Raji (cell line): ENCODE results near the gene LAMB4.

Source experiments
- POLR2A ChIP-seq: IDR thresholded peaks from 2 replicates; pipeline ENCODE4 v1.6.1; 2011; ENCODE audit warnings: low read depth, low read length, control low read depth; ENCODE audit not compliant: insufficient read depth

LAMB4 gene

GRCh38 chr7:108145401-108145800, 15.2 kb upstream of the LAMB4 start:
- no peak for TF ChIP-seq POLR2A

- no peak for TF ChIP-seq POLR2A
These were observed 14.8 kb upstream of the LAMB4 start for GRCh38 chr7:108144931-108145330.

GRCh38 chr7:108143658-108144420, 13.7 kb upstream of the LAMB4 start:
- TF ChIP-seq POLR2A: no peak

- no peak for TF ChIP-seq POLR2A
These were observed 12.6 kb upstream of the LAMB4 start for GRCh38 chr7:108142675-108143259.

- no peak for TF ChIP-seq POLR2A
These were observed 12.0 kb upstream of the LAMB4 start for GRCh38 chr7:108142180-108142579.

GRCh38 chr7:108140671-108141070, 10.5 kb upstream of the LAMB4 start:
- no peak for TF ChIP-seq POLR2A

GRCh38 chr7:108138911-108139310, 8.8 kb upstream of the LAMB4 start:
- no peak for TF ChIP-seq POLR2A

GRCh38 chr7:108137993-108138392, 7.8 kb upstream of the LAMB4 start:
- TF ChIP-seq POLR2A: no peak

- no peak for TF ChIP-seq POLR2A
These were observed 6.9 kb upstream of the LAMB4 start for GRCh38 chr7:108137040-108137439.

- no peak for TF ChIP-seq POLR2A
These were observed 6.1 kb upstream of the LAMB4 start for GRCh38 chr7:108136191-108136688.

GRCh38 chr7:108135446-108136190, 5.5 kb upstream of the LAMB4 start:
- TF ChIP-seq POLR2A: no peak

- no peak for TF ChIP-seq POLR2A
These were observed 4.3 kb upstream of the LAMB4 start for GRCh38 chr7:108134486-108134885.

GRCh38 chr7:108132551-108133265, 2.5 kb upstream of the LAMB4 start:
- no peak for TF ChIP-seq POLR2A

GRCh38 chr7:108129018-108129965, 869 bp downstream of the LAMB4 start:
- no peak for TF ChIP-seq POLR2A
